Adipocyte (in vitro differentiated cells): ENCODE measurements around the gene PRSS53.
"Not testable (repeated sequence)": the region's sequence is repeated elsewhere in the genome, so short reads cannot be mapped to it uniquely, and the experiment has no call there.

Experiments
- DNase-seq: peaks from one replicate; pipeline ENCODE4 v3.0.0-alpha.2; 2015; ENCODE audit warnings: low read depth
- H3K27me3 ChIP-seq: replicated peaks from 2 replicates; pipeline ENCODE4 v1.7.0; 2013; ENCODE audit warnings: mild to moderate bottlenecking, low read length, moderate library complexity; ENCODE audit not compliant: control insufficient read depth, insufficient read depth
- H3K36me3 ChIP-seq: 2 replicates; pipeline ENCODE4 v1.7.0; 2013; ENCODE audit warnings: low read length, mild to moderate bottlenecking, moderate library complexity; ENCODE audit not compliant: control insufficient read depth, insufficient read depth, severe bottlenecking
- H3K4me1 ChIP-seq: 2 replicates; pipeline ENCODE4 v1.7.0; 2013; ENCODE audit warnings: mild to moderate bottlenecking, low read length, moderate library complexity; ENCODE audit not compliant: control insufficient read depth, insufficient read depth
- H3K4me3 ChIP-seq: 2 replicates; pipeline ENCODE4 v1.7.0; 2013; ENCODE audit warnings: mild to moderate bottlenecking, low read length, moderate library complexity
- H3K9ac ChIP-seq: 2 replicates; pipeline ENCODE4 v1.7.0; 2013; ENCODE audit warnings: mild to moderate bottlenecking, low read length, moderate library complexity
- H3K9me3 ChIP-seq: 2 replicates; pipeline ENCODE4 v1.7.0; 2013; ENCODE audit warnings: mild to moderate bottlenecking, low read length, moderate library complexity; ENCODE audit not compliant: control insufficient read depth

Gene PRSS53

DNA sequence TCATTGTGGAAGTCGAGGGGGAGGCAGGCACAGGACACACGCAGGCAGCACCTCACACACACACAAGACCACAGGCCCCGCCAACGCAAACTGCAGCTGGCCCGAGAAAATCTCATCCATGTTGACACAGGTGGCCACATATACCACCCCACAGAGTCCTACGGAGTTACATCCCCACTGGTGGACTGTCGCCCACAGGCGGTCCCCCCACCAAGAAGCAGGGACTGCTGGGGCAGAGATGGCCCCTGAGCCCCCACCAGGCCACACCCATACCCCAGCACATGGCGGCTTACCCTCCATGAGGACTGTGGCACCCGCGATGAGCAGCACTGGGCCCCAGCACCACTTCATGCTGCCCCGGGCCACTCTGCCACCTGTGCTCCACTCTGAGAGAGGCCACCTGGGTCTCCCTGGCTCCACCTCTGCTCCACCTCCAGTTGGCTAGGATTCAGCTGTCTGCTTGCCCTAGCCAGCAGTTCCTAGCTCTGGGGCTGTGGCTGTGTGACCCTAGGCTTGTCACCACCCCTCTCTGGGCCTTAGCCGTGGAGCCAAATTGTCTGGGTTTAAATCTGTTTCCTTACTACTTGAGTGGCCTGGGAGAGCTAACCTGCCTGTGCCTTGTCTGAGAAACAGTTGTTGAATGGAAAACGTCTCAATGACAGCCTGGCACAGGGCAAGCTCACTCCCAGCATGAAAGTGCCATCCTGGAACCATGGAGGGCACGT is at the start of gene PRSS53:
Gene PRSS53, minus strand, starts transcription at position 485 of the 725 bp plus-strand sequence. Its CDS starts 134 bp downstream, at position 351.
- Histone ChIP-seq H3K4me1 (peaks cover 14% of the 10 kb centered on the region), H3K4me3 (no peak within 1 kb of the TSS), H3K36me3 (peaks cover 23% of the 10 kb centered on the region), H3K27me3 (no peaks in the 10 kb centered on the region), H3K9ac (no peak within 1 kb of the TSS), H3K9me3 (no peaks in the 10 kb centered on the region)
- DNase-seq: no peak

DNA sequence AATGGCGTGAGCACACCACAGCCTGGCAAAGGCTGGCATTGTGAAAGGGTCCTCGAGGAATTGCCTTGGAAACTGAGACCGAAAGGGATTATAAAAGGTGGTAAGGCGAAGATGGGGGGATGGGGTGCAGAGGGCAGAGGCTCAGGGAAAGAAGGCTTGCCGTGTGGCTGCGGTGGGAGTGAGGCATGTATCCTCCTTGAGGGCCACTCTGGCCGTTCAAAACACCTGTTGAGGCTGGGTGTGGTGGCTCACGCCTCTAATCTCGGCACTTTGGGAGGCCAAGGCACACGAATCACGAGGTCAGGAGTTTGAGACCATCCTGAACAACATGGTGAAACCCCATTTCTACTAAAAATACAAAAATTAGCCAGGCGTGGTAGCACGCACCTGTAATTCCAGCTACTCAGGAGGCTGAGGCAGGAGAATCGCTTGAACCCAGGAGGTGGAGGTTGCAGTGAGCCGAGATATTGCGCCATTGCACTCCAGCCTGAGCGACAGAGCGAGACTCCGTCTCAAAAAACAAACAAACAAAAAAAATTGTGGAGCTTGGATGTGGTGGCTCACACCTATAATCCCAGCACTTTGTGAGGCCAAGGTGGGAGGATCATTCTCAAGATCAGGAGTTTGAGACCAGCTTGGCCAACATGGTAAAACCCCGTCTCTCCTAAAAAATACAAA is 48.2 kb upstream of the PRSS53 start:
- peaks cover 27% of the 10 kb centered on the region for H3K4me1 ChIP-seq
- DNase-seq, H3K9ac ChIP-seq, H3K9me3 ChIP-seq, H3K4me3 ChIP-seq, H3K27me3 ChIP-seq, H3K36me3 ChIP-seq: not testable (repeated sequence)

GRCh38 chr16:31136287-31136662 is 47.5 kb upstream of the PRSS53 start:
- Histone ChIP-seq H3K9ac (no peak overlapping the region), H3K9me3 (no peaks in the 10 kb centered on the region), H3K36me3 (peaks cover 8% of the 10 kb centered on the region), H3K4me1 (peaks cover 21% of the 10 kb centered on the region), H3K4me3 (no peak overlapping the region), H3K27me3 (peaks cover 5% of the 10 kb centered on the region)
- DNase-seq: no peak

DNA sequence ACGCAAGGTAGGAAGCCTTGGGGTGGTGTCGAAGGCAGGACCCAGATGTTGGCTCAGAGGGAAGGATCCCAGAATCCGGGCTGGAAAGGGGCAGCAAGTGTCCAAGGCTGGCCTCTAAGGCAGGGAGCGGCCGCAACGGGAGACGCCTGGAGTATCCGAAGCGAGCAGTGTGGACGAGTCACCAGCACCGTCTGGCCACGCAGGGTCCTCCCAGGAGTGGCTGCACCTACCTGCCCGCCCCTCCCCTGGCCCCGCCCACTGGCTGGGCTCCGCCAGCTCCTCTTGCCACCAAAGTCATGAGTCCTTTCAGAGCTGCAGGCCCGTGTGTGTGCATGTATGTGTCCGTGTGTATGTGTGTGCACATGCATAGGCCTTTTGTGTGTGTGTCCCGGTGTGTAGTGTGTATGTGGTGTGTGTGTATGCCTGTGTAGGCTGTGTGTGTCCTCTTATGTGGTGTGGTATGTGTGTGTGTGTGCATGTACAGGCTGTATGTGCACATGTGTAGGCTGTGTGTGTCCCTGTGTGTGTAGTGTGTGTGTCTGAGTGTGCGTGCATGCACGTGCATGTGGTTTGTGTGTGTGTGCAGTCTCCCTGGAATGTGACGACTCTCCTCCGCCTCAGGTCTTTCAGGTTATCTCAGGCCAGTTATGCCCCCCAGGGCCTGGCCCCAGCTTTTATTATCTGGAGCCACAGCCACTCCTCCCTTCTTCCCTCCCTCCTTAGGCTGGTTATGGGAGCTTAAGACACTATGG is 47.0 kb upstream of the PRSS53 start, which contains the start of gene PRSS8:
Gene PRSS8, minus strand, starts transcription at position 193 of the 752 bp plus-strand sequence. CDS start 229 bp downstream, outside the sequence.
- H3K4me3 ChIP-seq: no peak within 1 kb of the TSS
- no peak for DNase-seq
- peaks cover 12% of the 10 kb centered on the region for H3K36me3 ChIP-seq
- H3K4me1 ChIP-seq: peaks cover 16% of the 10 kb centered on the region
- H3K27me3 ChIP-seq: peaks cover 5% of the 10 kb centered on the region
- no peak within 1 kb of the TSS for H3K9ac ChIP-seq
- no peaks in the 10 kb centered on the region for H3K9me3 ChIP-seq

DNA sequence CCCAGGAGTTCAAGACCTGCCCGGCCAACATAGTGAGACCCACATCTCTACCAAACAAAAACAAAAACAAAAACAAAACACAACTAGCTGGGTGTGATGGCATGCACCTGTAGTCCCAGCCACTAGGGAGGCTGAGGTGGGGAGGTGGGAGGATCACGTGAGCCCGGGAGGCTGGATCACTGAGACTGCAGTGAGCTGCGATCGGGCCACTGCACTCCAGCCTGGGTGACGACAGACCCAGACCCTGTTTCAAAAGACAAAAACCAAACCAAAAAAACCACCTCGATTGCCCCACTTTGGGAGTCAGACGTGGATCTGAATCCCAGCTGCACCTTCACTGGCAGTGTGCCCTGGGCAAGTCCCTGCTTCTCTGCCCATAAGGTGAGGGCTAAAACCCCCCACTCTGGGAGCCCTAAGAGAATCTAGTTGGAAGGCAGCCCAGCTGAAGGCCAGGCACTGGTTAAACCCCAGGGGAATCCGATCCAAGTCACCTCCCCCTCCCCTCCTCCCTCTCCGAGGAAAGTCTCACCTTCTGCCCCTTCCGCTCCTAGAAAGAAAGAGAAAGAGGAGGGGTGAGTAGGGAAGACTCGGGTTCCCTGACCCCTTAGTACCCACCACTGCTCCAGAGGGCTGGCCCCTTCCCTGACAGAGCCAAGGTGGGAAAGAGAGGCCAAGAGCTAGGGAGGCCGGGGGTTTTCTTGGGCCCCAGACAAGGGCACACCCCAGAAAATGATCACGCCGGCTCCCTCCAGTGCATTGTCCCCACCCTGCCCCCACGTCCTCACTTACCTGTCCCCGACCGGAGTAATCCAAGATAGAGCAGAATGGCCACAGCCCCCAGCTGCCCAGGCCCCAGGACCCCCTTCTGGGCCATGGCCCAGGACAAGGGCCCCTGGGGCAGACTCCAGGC is 46.1 kb upstream of the PRSS53 start:
- DNase-seq: no peak
- no peak overlapping the region for H3K9ac ChIP-seq
- peaks cover 16% of the 10 kb centered on the region for H3K4me1 ChIP-seq
- no peaks in the 10 kb centered on the region for H3K9me3 ChIP-seq
- H3K27me3 ChIP-seq: peaks cover 5% of the 10 kb centered on the region
- no peak overlapping the region for H3K4me3 ChIP-seq
- peaks cover 17% of the 10 kb centered on the region for H3K36me3 ChIP-seq

- no peak overlapping the region for H3K9ac ChIP-seq
- H3K4me3 ChIP-seq: no peak overlapping the region
- H3K4me1 ChIP-seq: peaks cover 21% of the 10 kb centered on the region
- peaks cover 17% of the 10 kb centered on the region for H3K36me3 ChIP-seq
- peaks cover 5% of the 10 kb centered on the region for H3K27me3 ChIP-seq
- DNase-seq: no peak
- no peaks in the 10 kb centered on the region for H3K9me3 ChIP-seq
These were observed 45.4 kb upstream of the PRSS53 start for GRCh38 chr16:31134091-31134571.

GRCh38 chr16:31133046-31133501 is 44.3 kb upstream of the PRSS53 start:
- H3K36me3 ChIP-seq: peaks cover 22% of the 10 kb centered on the region
- H3K4me1 ChIP-seq: peaks cover 10% of the 10 kb centered on the region
- no peak for DNase-seq
- H3K4me3 ChIP-seq: no peak overlapping the region
- H3K9ac ChIP-seq: no peak overlapping the region
- H3K9me3 ChIP-seq: no peaks in the 10 kb centered on the region
- peaks cover 5% of the 10 kb centered on the region for H3K27me3 ChIP-seq

GRCh38 chr16:31132303-31132979 is 43.7 kb upstream of the PRSS53 start:
- Histone ChIP-seq H3K9me3 (no peaks in the 10 kb centered on the region), H3K36me3 (peaks cover 28% of the 10 kb centered on the region), H3K9ac (no peak overlapping the region), H3K4me3 (no peak overlapping the region), H3K4me1 (peaks cover 10% of the 10 kb centered on the region), H3K27me3 (peaks cover 5% of the 10 kb centered on the region)
- no peak for DNase-seq

DNA sequence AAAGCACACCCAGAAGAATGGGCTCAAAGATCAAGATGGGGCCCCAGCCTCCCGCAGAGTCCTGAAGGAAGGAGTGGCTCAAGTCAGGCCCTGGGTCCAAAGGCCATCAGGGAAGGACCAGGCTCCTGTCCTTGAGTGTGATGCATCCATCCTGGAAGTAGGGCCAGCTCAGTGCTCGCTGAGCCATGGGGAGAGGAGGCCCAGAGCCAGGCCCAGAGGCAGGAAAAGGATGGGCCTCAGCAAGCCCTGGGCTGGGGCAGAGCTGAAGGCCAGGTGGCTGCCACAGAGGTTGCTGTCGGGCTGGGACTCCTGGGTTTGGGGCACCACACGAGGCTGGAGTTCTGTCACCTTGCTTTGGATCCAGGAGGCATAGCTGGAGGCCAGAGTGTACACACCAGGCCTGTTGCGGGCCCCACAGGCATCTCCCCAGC is 43.1 kb upstream of the PRSS53 start:
- Histone ChIP-seq H3K27me3 (peaks cover 5% of the 10 kb centered on the region), H3K36me3 (peaks cover 34% of the 10 kb centered on the region), H3K4me3 (no peak overlapping the region), H3K9me3 (no peaks in the 10 kb centered on the region), H3K9ac (no peak overlapping the region), H3K4me1 (peaks cover 10% of the 10 kb centered on the region)
- DNase-seq: no peak

DNA sequence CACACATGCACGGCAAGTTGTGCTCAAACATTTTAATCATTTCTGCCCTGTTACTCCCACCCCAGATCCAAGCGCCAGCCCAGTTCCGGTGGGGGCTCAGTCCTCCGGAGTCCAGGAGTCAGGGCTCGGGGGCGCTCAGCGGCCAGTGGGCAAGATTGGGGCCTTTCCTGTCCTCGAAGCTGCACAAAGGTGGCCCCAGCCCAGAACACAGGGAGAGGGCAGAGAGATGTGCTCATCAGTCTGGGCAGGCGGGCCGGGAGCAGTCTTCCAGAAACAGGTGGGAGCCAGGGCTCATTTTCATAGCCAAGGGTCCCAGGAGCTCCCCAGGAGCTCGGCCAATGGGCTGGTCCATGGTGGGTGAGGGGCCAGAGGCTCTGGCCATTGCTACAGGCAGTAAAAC is 42.7 kb upstream of the PRSS53 start:
- Histone ChIP-seq H3K9me3 (no peaks in the 10 kb centered on the region), H3K4me1 (peaks cover 10% of the 10 kb centered on the region), H3K9ac (no peak overlapping the region), H3K4me3 (no peak overlapping the region), H3K27me3 (peaks cover 5% of the 10 kb centered on the region), H3K36me3 (peaks cover 35% of the 10 kb centered on the region)
- DNase-seq: no peak
